HepG2 (cell line): ENCODE measurements around the gene TEX101. TPM values are rescaled to one million over a fixed set of nuclear protein-coding genes. Genes with fewer than 3 reads are reported as not detected.

Experiments used
- ATAC-seq: fragments of 200-7000 bp; cut with Tn5 transposase; 3 replicates; pipeline ENCODE4 v1.9.1; 2020; ENCODE audit warnings: mild to moderate bottlenecking, moderate library complexity
- BruUV-seq: library from RNA; stranded (reverse); fragments of 400-500 nt; replicated peaks from 2 replicates; lab custom pipeline; 2021; lab: Mats Ljungman, UMichigan
- CTCF ChIA-PET: fragments of 300-600 bp; formaldehyde crosslinking; extraction: SDS; loops from one replicate; lab custom pipeline; 2021; ENCODE audit warnings: low total read pairs, inconsistent platforms, low intra/inter-chr PET ratio; lab: Yijun Ruan, JAX
- POLR2A ChIA-PET: fragments of 350-600 bp; sonication (Branson Sonifier 250); formaldehyde crosslinking; loops from one replicate; lab custom pipeline; 2020; ENCODE audit warnings: antibody characterized with exemption, inconsistent platforms; lab: Yijun Ruan, JAX
- DNase-seq: peaks from one replicate; pipeline ENCODE4 v3.0.0-alpha.2; 2015; ENCODE audit warnings: low spot score
- FAIRE-seq: peaks from 3 replicates; lab custom pipeline; 2011; peaks lifted over from hg19 to GRCh38; lab: Jason Lieb, UNC
- H2AFZ ChIP-seq: one replicate; pipeline ENCODE4 v1.6.1; 2011; ENCODE audit warnings: low read length, inconsistent platforms
- H3K27ac ChIP-seq: fragments of 300-600 bp; 3 replicates; pipeline ENCODE4 v1.8.0; 2011; ENCODE audit warnings: mixed run types, mild to moderate bottlenecking, mixed read lengths, low read length, inconsistent platforms; ENCODE audit not compliant: insufficient read depth; ENCODE audit errors: extremely low read length
- H3K27me3 ChIP-seq, 2 experiments: fragments of 200-600 bp in 1 of 2; 2 replicates in 1 of 2; 3 replicates in 1 of 2; pipeline versions ENCODE4 v1.6.0 to v1.8.0; 2011; ENCODE audit warnings: low read length in 2 of 2, mild to moderate bottlenecking in 2 of 2, moderate library complexity in 2 of 2, inconsistent platforms in 1 of 2; ENCODE audit not compliant: insufficient read depth in 2 of 2, control insufficient read depth in 1 of 2
- H3K36me3 ChIP-seq, 2 experiments: fragments of 200-600 bp in 1 of 2; replicated peaks in 1 of 2; 2 replicates in 1 of 2; 3 replicates in 1 of 2; pipeline versions ENCODE4 v1.5.1 to v1.8.0; 2011; ENCODE audit warnings: low read length in 2 of 2, inconsistent platforms in 1 of 2; ENCODE audit not compliant: insufficient read depth in 2 of 2, control insufficient read depth in 1 of 2
- H3K4me1 ChIP-seq: 2 replicates; pipeline ENCODE4 v1.5.1; 2012; ENCODE audit warnings: low read length, inconsistent platforms; ENCODE audit not compliant: insufficient read depth
- H3K4me2 ChIP-seq: 2 replicates; pipeline ENCODE4 v1.6.0; 2011; ENCODE audit warnings: low read depth, low read length, inconsistent platforms
- H3K4me3 ChIP-seq, 3 experiments: fragments of 200-600 bp in 1 of 3; sonication (generic), shearing (Covaris generic) in 1 of 3; replicated peaks in 1 of 3; 2 replicates each; pipeline ENCODE4 v1.5.1; 2011 to 2016; ENCODE audit warnings: low read length in 3 of 3, inconsistent platforms in 2 of 3, low read depth in 2 of 3, mild to moderate bottlenecking in 2 of 3, control low read depth in 1 of 3, mixed read lengths in 1 of 3; ENCODE audit not compliant: insufficient read depth in 1 of 3
- H3K79me2 ChIP-seq: one replicate; pipeline ENCODE4 v1.6.1; 2011; ENCODE audit warnings: low read length, inconsistent platforms; ENCODE audit not compliant: insufficient read depth
- H3K9ac ChIP-seq: 2 replicates; pipeline ENCODE4 v1.6.0; 2011; ENCODE audit warnings: mild to moderate bottlenecking, low read depth, low read length, inconsistent platforms; ENCODE audit not compliant: insufficient read depth
- H3K9me3 ChIP-seq: 2 replicates; pipeline ENCODE4 v1.5.1; 2012; ENCODE audit warnings: mild to moderate bottlenecking, low read length
- H4K20me1 ChIP-seq: 2 replicates; pipeline ENCODE4 v1.6.0; 2011; ENCODE audit warnings: inconsistent platforms, mild to moderate bottlenecking, low read length, moderate library complexity; ENCODE audit not compliant: insufficient read depth
- BRD4 ChIP-seq: sonication (generic); formaldehyde crosslinking; IDR thresholded peaks from 2 replicates; pipeline ENCODE4 v1.4.0; 2020; ENCODE audit warnings: missing genetic modification reagents
- E2F1 ChIP-seq: sonication (generic); formaldehyde crosslinking; IDR thresholded peaks from 2 replicates; pipeline ENCODE4 v1.5.0; 2020; ENCODE audit warnings: missing genetic modification reagents
- EED ChIP-seq: sonication (generic); formaldehyde crosslinking; IDR thresholded peaks from 2 replicates; pipeline ENCODE4 v1.5.0; 2020; ENCODE audit warnings: mild to moderate bottlenecking, missing genetic modification reagents
- FOSL2 ChIP-seq: sonication (generic); formaldehyde crosslinking; IDR thresholded peaks from 2 replicates; pipeline ENCODE4 v1.4.0; 2020; ENCODE audit warnings: missing genetic modification reagents
- THAP8 ChIP-seq: sonication (generic); formaldehyde crosslinking; IDR thresholded peaks from 2 replicates; pipeline ENCODE4 v1.5.1; 2020; ENCODE audit warnings: missing genetic modification reagents, mild to moderate bottlenecking, borderline replicate concordance
- ZNF3 ChIP-seq: IDR thresholded peaks from 2 replicates; pipeline ENCODE4 v1.7.0; 2017; ENCODE audit warnings: inconsistent platforms
- ZNF335 ChIP-seq: sonication (generic); formaldehyde crosslinking; IDR thresholded peaks from 2 replicates; pipeline ENCODE4 v1.4.0; 2020; ENCODE audit warnings: missing genetic modification reagents
- WGBS: methylation state at CpG from one replicate; pipeline ENCODE4 v1.1.6; 2017; ENCODE audit warnings: low lambda C conversion rate; 5-methylcytosine and 5-hydroxymethylcytosine counted together
- in situ Hi-C: cut with HindIII; loops from 2 replicates; pipeline ENCODE4 v1.10.0; 2017; ENCODE audit warnings: low pct_unique_long_range_greater_than_20kb; ENCODE audit not compliant: extremely low pct_ligation_motif_present
- intact Hi-C: fragments of 100-400 bp; cut with micrococcal nuclease; formaldehyde crosslinking; loops from one replicate; pipeline ENCODE4 v1.10.0; 2022; ENCODE audit not compliant: unreplicated experiment
- polyA plus RNA-seq, 8 experiments: library from polyadenylated mRNA; depleted of rRNA in 3 of 8; stranded (reverse) in 7 of 8; unstranded in 1 of 8; fragments of >200 nt; fragmentation: Illumina TruSeq in 4 of 8; extraction: Trizol in 4 of 8; gene quantifications; 2 replicates each; pipeline versions ENCODE4 v1.2.1 to v1.2.3, GENCODE V29; 2011 to 2016; ENCODE audit warnings: low read depth in 4 of 8, missing spikeins in 1 of 8, mixed read lengths in 1 of 8; ENCODE audit not compliant: insufficient read depth in 1 of 8
- total RNA-seq, 5 experiments: library from RNA; depleted of rRNA; stranded (reverse); fragments of >200 nt; fragmentation: Illumina TruSeq; extraction: Trizol; gene quantifications; 2 replicates each; pipeline ENCODE4 v1.2.3, GENCODE V29; 2016; ENCODE audit warnings: low read depth in 1 of 5

The TEX101 gene
- total and polyA plus RNA-seq, 2 of the 13 experiments (the other 11 are each of a cell fraction or from before 2014, with no cell fraction given), result not detected

GRCh38 chr19:43429395-43429794 lies 14.7 kb downstream of the TEX101 start (continued):
- TF ChIP-seq EED (no peak), E2F1 (CRISPR knock-in tag) (no peak), THAP8 (CRISPR knock-in tag) (no peak), ZNF3 (no peak), ZNF335 (CRISPR knock-in tag) (no peak)
- TF ChIP-seq, all 625 proteins: peak for 0

GRCh38 chr19:43430142-43430710 lies 15.5 kb downstream of the TEX101 start:
- Histone ChIP-seq H3K4me2 (no peak overlapping the region), H3K27ac (no peak overlapping the region), H3K4me1 (no peaks in the 10 kb centered on the region), H3K36me3 (no peaks in the 10 kb centered on the region), H3K27me3 (no peaks in the 10 kb centered on the region), H2AFZ (no peak overlapping the region), H4K20me1 (no peaks in the 10 kb centered on the region), H3K4me3 (no peak overlapping the region), H3K9me3 (no peaks in the 10 kb centered on the region), H3K9ac (no peak overlapping the region), H3K79me2 (no peaks in the 10 kb centered on the region)
- no peak for TF ChIP-seq BRD4 (CRISPR knock-in tag)
- TF ChIP-seq FOSL2 (CRISPR knock-in tag), result 0 out of 2 replicates have a peak, but pooled peaks have one; percentile 11
- 11% methylated on average over 6 of the region's 6 CpGs for whole genome bisulfite sequencing
- CTCF ChIA-PET, result no interaction called here
- in situ Hi-C loops (no loop called here), intact Hi-C loops (no loop called here)
- POLR2A ChIA-PET, result no interaction called here
- ATAC-seq (no peak), FAIRE-seq (no peak), DNase-seq (no peak)
- no TSS peak for BruUV-seq
